CD4-positive, alpha-beta T cell treated with Interleukin-4 for 4 hours (primary cell): ENCODE data around the gene ULK4.

Experiments
- DNase-seq: peaks from one replicate; pipeline ENCODE4 v3.0.0-alpha.2; 2020

Gene ULK4

GRCh38 chr3:41629072-41629471 lies 332.8 kb downstream of the ULK4 start:
- DNase-seq = no peak

GRCh38 chr3:41627477-41628087 lies 334.3 kb downstream of the ULK4 start:
- DNase-seq = no peak

- DNase-seq = no peak
Measured at GRCh38 chr3:41612853-41613252, 349.1 kb downstream of the ULK4 start.

GRCh38 chr3:41611008-41611407 lies 350.9 kb downstream of the ULK4 start:
- no peak for DNase-seq

GRCh38 chr3:41608347-41608746 lies 353.6 kb downstream of the ULK4 start:
- DNase-seq = no peak

GRCh38 chr3:41603807-41604206 lies 358.1 kb downstream of the ULK4 start:
- no peak for DNase-seq

- DNase-seq = no peak
Measured at GRCh38 chr3:41602121-41602520, 359.8 kb downstream of the ULK4 start.

GRCh38 chr3:41601404-41601987 lies 360.4 kb downstream of the ULK4 start:
- no peak for DNase-seq

GRCh38 chr3:41600616-41601015 lies 361.3 kb downstream of the ULK4 start:
- no peak for DNase-seq

- no peak for DNase-seq
Measured at GRCh38 chr3:41599127-41599484, 362.8 kb downstream of the ULK4 start.

GRCh38 chr3:41598402-41599126 lies 363.3 kb downstream of the ULK4 start:
- no peak for DNase-seq

GRCh38 chr3:41593774-41594173 lies 368.1 kb downstream of the ULK4 start:
- no peak for DNase-seq

- DNase-seq = no peak
Measured at GRCh38 chr3:41592753-41593510, 369.0 kb downstream of the ULK4 start.

GRCh38 chr3:41583014-41583413 lies 378.9 kb downstream of the ULK4 start:
- no peak for DNase-seq

GRCh38 chr3:41581700-41582099 lies 380.2 kb downstream of the ULK4 start:
- no peak for DNase-seq

GRCh38 chr3:41580274-41580959 lies 381.5 kb downstream of the ULK4 start:
- DNase-seq = no peak

GRCh38 chr3:41579861-41580260 lies 382.0 kb downstream of the ULK4 start:
- no peak for DNase-seq

GRCh38 chr3:41578798-41579197 lies 383.1 kb downstream of the ULK4 start:
- no peak for DNase-seq

- DNase-seq = no peak
Measured at GRCh38 chr3:41575724-41576123, 386.2 kb downstream of the ULK4 start.

GRCh38 chr3:41574900-41575299 lies 387.0 kb downstream of the ULK4 start:
- no peak for DNase-seq

GRCh38 chr3:41573591-41573990 lies 388.3 kb downstream of the ULK4 start:
- DNase-seq = no peak

- DNase-seq = no peak
Measured at GRCh38 chr3:41572092-41572491, 389.8 kb downstream of the ULK4 start.

- no peak for DNase-seq
Measured at GRCh38 chr3:41569632-41570305, 392.1 kb downstream of the ULK4 start.
